ENCODE results near the gene TNPO1.

The TNPO1 gene

DNA sequence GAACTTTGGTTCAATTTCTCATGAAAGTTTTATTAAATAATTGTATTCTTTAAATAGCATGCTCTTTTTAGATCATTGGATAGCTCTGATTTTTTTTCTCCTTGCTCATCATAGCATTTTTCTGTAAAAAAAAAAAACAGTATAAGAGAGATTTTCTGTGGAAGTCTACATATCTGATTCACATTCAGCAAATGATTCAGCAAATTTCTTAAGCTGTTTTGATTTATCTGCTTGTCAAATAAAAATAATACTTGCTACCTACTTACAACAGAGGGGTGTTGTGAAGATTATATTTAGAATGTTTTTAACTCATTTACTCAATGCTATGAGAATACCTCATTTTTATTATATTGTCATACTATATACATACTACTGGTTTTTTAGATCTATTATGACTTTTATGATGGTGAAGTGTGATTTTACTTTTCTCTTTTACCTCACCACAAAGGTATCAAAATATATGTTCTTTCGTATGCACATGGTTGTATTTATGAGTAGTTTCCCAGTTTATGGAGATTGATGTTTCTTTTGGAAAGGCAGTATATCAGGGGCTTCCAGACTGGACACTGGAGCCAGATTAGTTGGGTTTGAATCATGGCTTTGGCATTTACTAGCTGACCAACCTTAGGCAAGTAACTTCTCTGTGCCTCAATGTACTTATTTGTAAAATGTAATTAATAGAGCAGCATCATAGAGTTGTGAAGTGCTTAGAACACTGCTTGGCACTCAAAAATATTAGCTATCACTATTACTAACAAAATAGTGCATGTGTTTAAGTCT, 25.5 kb downstream of the TNPO1 start:
- Histone ChIP-seq H3K4me3 (ENCODE audit: low read depth in 1 of 2, low read length in 2 of 2) (no peak overlapping the region), H3K36me3 (ENCODE audit: insufficient read depth, low read length) (no peaks in the 10 kb centered on the region), H3K9me3 (ENCODE audit: low read length) (no peaks in the 10 kb centered on the region), H3K4me1 (ENCODE audit: insufficient read depth, low read length) (peaks cover 49% of the 10 kb centered on the region), H3K9ac (ENCODE audit: low read length) (no peak overlapping the region), H3K27me3 (ENCODE audit: control insufficient read depth in 1 of 2, insufficient read depth in 2 of 2, low read length in 2 of 2) (no peaks in the 10 kb centered on the region), H3K27ac (ENCODE audit: low read depth, low read length) (no peak overlapping the region)

DNA sequence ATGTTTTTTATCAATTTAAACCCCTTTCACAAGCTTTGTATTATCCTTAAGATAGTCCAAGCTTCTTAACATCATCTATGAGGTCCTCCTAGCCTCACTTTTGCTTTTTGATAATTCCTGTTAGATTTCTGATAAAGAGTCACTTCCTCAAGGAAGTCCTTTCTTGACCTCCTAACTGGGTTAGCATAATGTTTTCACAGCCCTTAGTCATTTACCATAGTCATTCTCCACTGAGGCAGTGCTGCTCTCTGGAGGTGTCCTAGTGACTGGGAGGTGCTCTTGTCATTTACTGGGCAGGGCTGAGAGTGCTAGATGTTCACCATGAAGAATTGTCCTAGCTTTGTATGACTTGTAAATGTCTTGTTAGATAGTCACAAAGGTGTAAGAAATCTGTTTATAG, 26.4 kb downstream of the TNPO1 start:
- H3K27me3 ChIP-seq (ENCODE audit: control insufficient read depth in 1 of 2, insufficient read depth in 2 of 2, low read length in 2 of 2) = no peaks in the 10 kb centered on the region
- no peak overlapping the region for H3K9ac ChIP-seq (ENCODE audit: low read length)
- H3K36me3 ChIP-seq (ENCODE audit: insufficient read depth, low read length) = no peaks in the 10 kb centered on the region
- no peak overlapping the region for H3K27ac ChIP-seq (ENCODE audit: low read depth, low read length)
- H3K4me1 ChIP-seq (ENCODE audit: insufficient read depth, low read length) = peaks cover 56% of the 10 kb centered on the region
- H3K4me3 ChIP-seq (ENCODE audit: low read depth in 1 of 2, low read length in 2 of 2) = no peak overlapping the region
- no peaks in the 10 kb centered on the region for H3K9me3 ChIP-seq (ENCODE audit: low read length)

- Histone ChIP-seq H3K9ac (ENCODE audit: low read length) (no peak overlapping the region), H3K4me3 (ENCODE audit: low read depth in 1 of 2, low read length in 2 of 2) (no peak overlapping the region), H3K9me3 (ENCODE audit: low read length) (no peaks in the 10 kb centered on the region), H3K27ac (ENCODE audit: low read depth, low read length) (no peak overlapping the region), H3K27me3 (ENCODE audit: control insufficient read depth in 1 of 2, insufficient read depth in 2 of 2, low read length in 2 of 2) (no peaks in the 10 kb centered on the region), H3K36me3 (ENCODE audit: insufficient read depth, low read length) (no peaks in the 10 kb centered on the region), H3K4me1 (ENCODE audit: insufficient read depth, low read length) (peaks cover 45% of the 10 kb centered on the region)
Observed at GRCh38 chr5:72844218-72844603, 27.8 kb downstream of the TNPO1 start.

DNA sequence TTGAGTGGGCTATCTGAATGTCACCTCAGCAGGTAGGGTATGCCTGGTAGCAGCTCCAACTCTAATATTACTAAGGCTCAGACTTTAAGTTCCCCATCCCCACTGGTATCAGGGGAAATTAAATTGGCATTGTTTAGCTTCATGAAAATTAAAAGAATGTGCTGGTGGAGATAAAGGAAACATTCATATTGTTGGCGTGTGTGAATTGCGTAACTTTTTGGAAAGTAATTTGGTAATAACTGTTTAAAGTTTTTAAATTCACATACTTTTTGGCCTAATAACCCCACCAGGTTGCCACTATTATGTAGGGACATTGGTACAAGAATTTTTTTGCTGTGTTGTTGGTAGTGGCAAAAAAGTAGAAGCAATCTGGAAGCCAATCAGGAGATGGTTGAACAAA, 29.4 kb downstream of the TNPO1 start:
- Histone ChIP-seq H3K4me3 (ENCODE audit: low read depth in 1 of 2, low read length in 2 of 2) (no peak overlapping the region), H3K27ac (ENCODE audit: low read depth, low read length) (no peak overlapping the region), H3K9me3 (ENCODE audit: low read length) (no peaks in the 10 kb centered on the region), H3K4me1 (ENCODE audit: insufficient read depth, low read length) (peaks cover 45% of the 10 kb centered on the region), H3K27me3 (ENCODE audit: control insufficient read depth in 1 of 2, insufficient read depth in 2 of 2, low read length in 2 of 2) (no peaks in the 10 kb centered on the region), H3K9ac (ENCODE audit: low read length) (no peak overlapping the region), H3K36me3 (ENCODE audit: insufficient read depth, low read length) (no peaks in the 10 kb centered on the region)

GRCh38 chr5:72846483-72846882, 30.0 kb downstream of the TNPO1 start:
- Histone ChIP-seq H3K27ac (ENCODE audit: low read depth, low read length) (no peak overlapping the region), H3K9ac (ENCODE audit: low read length) (no peak overlapping the region), H3K4me1 (ENCODE audit: insufficient read depth, low read length) (peaks cover 51% of the 10 kb centered on the region), H3K27me3 (ENCODE audit: control insufficient read depth in 1 of 2, insufficient read depth in 2 of 2, low read length in 2 of 2) (no peaks in the 10 kb centered on the region), H3K36me3 (ENCODE audit: insufficient read depth, low read length) (no peaks in the 10 kb centered on the region), H3K9me3 (ENCODE audit: low read length) (no peaks in the 10 kb centered on the region), H3K4me3 (ENCODE audit: low read depth in 1 of 2, low read length in 2 of 2) (no peak overlapping the region)

- Histone ChIP-seq H3K27me3 (ENCODE audit: control insufficient read depth in 1 of 2, insufficient read depth in 2 of 2, low read length in 2 of 2) (no peaks in the 10 kb centered on the region), H3K27ac (ENCODE audit: low read depth, low read length) (peak overlapping the region; percentile 88), H3K4me1 (ENCODE audit: insufficient read depth, low read length) (peaks cover 51% of the 10 kb centered on the region), H3K4me3 (ENCODE audit: low read depth in 1 of 2, low read length in 2 of 2) (peak overlapping the region; percentile 82 to 92), H3K9ac (ENCODE audit: low read length) (peak overlapping the region; percentile 32), H3K36me3 (ENCODE audit: insufficient read depth, low read length) (peaks cover 4% of the 10 kb centered on the region), H3K9me3 (ENCODE audit: low read length) (no peaks in the 10 kb centered on the region)
Observed at GRCh38 chr5:72847439-72847838, 31.0 kb downstream of the TNPO1 start.

- H3K27ac ChIP-seq (ENCODE audit: low read depth, low read length) = peak overlapping the region; percentile 88
- peak overlapping the region; percentile 32 for H3K9ac ChIP-seq (ENCODE audit: low read length)
- peaks cover 50% of the 10 kb centered on the region for H3K4me1 ChIP-seq (ENCODE audit: insufficient read depth, low read length)
- no peaks in the 10 kb centered on the region for H3K27me3 ChIP-seq (ENCODE audit: control insufficient read depth in 1 of 2, insufficient read depth in 2 of 2, low read length in 2 of 2)
- peaks cover 4% of the 10 kb centered on the region for H3K36me3 ChIP-seq (ENCODE audit: insufficient read depth, low read length)
- H3K9me3 ChIP-seq (ENCODE audit: low read length) = no peaks in the 10 kb centered on the region
- peak overlapping the region; percentile 82 to 92 for H3K4me3 ChIP-seq (ENCODE audit: low read depth in 1 of 2, low read length in 2 of 2)
Observed at GRCh38 chr5:72847989-72848473, 31.6 kb downstream of the TNPO1 start.

- peak overlapping the region; percentile 88 for H3K27ac ChIP-seq (ENCODE audit: low read depth, low read length)
Observed at GRCh38 chr5:72848474-72849428, 32.3 kb downstream of the TNPO1 start.

DNA sequence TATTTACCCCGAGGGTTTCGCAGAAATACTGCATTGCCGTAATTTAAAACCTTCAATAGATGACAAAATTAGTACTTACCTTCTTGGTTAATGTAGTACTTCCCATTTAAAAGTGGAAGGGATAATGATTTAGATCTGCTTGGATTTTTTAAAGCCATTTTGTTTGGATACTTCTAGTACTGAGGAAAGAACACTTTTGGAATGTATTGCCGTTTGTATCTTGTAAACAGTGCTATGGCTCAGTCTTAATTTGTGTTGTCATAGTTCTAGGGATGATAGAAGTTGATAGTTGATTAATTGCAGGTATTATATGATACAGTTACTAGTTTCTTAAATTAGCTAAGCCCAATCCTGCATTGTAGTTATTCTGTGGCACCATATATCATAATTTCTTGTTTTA, 33.1 kb downstream of the TNPO1 start:
- peaks cover 6% of the 10 kb centered on the region for H3K36me3 ChIP-seq (ENCODE audit: insufficient read depth, low read length)
- H3K4me3 ChIP-seq (ENCODE audit: low read depth in 1 of 2, low read length in 2 of 2) = peak overlapping the region; percentile 20 to 72
- peaks cover 53% of the 10 kb centered on the region for H3K4me1 ChIP-seq (ENCODE audit: insufficient read depth, low read length)
- H3K9ac ChIP-seq (ENCODE audit: low read length) = no peak overlapping the region
- no peaks in the 10 kb centered on the region for H3K27me3 ChIP-seq (ENCODE audit: control insufficient read depth in 1 of 2, insufficient read depth in 2 of 2, low read length in 2 of 2)
- peak overlapping the region; percentile 63 for H3K27ac ChIP-seq (ENCODE audit: low read depth, low read length)
- no peaks in the 10 kb centered on the region for H3K9me3 ChIP-seq (ENCODE audit: low read length)

More at GRCh38 chr5:72848474-72849428, 32.3 kb downstream of the TNPO1 start:
- Histone ChIP-seq H3K27me3 (ENCODE audit: control insufficient read depth in 1 of 2, insufficient read depth in 2 of 2, low read length in 2 of 2) (no peaks in the 10 kb centered on the region), H3K4me1 (ENCODE audit: insufficient read depth, low read length) (peaks cover 56% of the 10 kb centered on the region), H3K4me3 (ENCODE audit: low read depth in 1 of 2, low read length in 2 of 2) (peak overlapping the region; percentile 82 to 92), H3K9me3 (ENCODE audit: low read length) (no peaks in the 10 kb centered on the region), H3K9ac (ENCODE audit: low read length) (peak overlapping the region; percentile 58), H3K36me3 (ENCODE audit: insufficient read depth, low read length) (peaks cover 6% of the 10 kb centered on the region)

DNA sequence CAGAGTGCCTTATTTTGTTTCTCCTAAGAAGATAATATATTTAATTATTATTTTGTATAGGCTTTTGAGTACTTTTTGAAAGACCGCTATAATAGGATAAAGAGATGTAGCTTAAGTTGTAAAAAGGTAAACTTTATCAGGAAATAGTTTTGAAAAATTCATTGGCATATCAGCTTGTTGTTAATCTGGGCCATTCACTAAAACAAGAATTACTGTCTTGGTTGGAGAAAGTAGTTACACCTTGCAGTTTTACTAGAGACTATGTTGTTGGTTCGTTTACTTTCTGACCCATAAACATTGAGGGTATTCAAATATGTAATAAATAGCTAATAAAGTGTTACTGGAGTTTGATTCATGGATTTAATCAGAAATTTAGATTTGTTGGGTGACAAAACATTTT, 33.7 kb downstream of the TNPO1 start:
- Histone ChIP-seq H3K36me3 (ENCODE audit: insufficient read depth, low read length) (peaks cover 6% of the 10 kb centered on the region), H3K27me3 (ENCODE audit: control insufficient read depth in 1 of 2, insufficient read depth in 2 of 2, low read length in 2 of 2) (no peaks in the 10 kb centered on the region), H3K4me3 (ENCODE audit: low read depth in 1 of 2, low read length in 2 of 2) (no peak overlapping the region), H3K9me3 (ENCODE audit: low read length) (no peaks in the 10 kb centered on the region), H3K27ac (ENCODE audit: low read depth, low read length) (peak overlapping the region; percentile 44), H3K4me1 (ENCODE audit: insufficient read depth, low read length) (peaks cover 50% of the 10 kb centered on the region), H3K9ac (ENCODE audit: low read length) (no peak overlapping the region)

GRCh38 chr5:72852356-72852755, 35.9 kb downstream of the TNPO1 start:
- Histone ChIP-seq H3K4me3 (ENCODE audit: low read depth in 1 of 2, low read length in 2 of 2) (no peak overlapping the region), H3K9me3 (ENCODE audit: low read length) (no peaks in the 10 kb centered on the region), H3K4me1 (ENCODE audit: insufficient read depth, low read length) (peaks cover 44% of the 10 kb centered on the region), H3K36me3 (ENCODE audit: insufficient read depth, low read length) (peaks cover 23% of the 10 kb centered on the region), H3K9ac (ENCODE audit: low read length) (no peak overlapping the region), H3K27me3 (ENCODE audit: control insufficient read depth in 1 of 2, insufficient read depth in 2 of 2, low read length in 2 of 2) (no peaks in the 10 kb centered on the region), H3K27ac (ENCODE audit: low read depth, low read length) (no peak overlapping the region)
